GM19099 (cell line): ENCODE data around the gene MCHR1.

ENCODE experiments used
- POLR2A ChIP-seq: IDR thresholded peaks from 3 replicates; pipeline ENCODE4 v1.6.1; 2011; ENCODE audit warnings: low read depth; ENCODE audit not compliant: insufficient read length; ENCODE audit errors: extremely low read depth

The MCHR1 gene

DNA sequence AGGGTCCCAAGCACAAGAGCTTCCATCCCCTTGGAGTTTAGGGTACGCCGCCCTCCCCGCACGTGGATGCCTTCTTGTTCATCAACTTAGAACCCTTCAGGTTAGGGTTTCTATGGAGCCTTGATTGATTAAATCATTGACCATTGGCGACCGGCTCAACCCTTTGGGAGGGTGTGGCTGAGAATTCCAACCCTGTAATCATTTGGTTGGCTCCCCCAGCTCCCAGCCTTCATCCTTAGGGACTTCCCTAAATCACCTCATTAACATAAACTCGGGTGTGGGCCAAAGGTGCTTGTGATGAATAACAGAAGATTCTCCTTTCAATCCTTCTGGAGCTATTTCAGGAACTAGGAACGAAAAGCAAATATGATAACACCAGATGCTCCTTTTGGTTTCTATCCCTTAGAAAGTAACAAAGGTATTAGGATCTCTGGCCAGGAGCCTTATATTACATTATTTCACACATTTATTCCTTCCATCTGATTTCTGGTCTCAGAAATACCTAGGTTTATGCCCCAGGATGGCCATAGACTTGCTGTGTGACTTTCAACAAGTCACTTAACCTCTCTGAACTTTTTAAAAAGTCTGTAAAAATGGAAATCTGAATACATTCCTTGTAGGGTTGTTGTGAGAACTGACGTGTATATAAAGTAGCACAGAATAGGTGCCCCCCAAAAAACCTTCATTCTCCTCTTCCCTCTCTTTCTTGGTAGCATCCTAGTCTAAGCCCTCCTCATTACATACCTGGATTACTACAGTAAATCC, 26.8 kb downstream of the MCHR1 start:
- TF ChIP-seq POLR2A: no peak

DNA sequence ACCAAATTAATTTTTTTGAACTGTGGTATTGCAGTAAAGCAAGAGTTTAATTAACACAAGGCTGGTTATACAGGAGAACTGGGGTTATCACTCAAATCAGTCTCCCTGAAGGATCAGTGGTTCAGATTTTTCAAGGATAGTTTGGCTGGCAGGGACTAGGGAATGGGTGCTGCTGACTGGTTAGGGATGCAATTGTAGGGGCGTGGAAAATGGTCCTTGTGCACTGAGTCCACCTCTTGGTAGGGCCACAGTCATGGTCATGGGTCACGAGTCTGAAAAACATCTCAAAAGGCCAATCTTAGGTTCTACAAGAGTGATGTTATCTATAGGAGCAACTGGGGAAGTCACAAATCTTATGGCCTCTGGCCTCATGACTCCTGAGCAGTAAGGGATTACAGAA, 27.9 kb downstream of the MCHR1 start:
- TF ChIP-seq POLR2A: no peak

DNA sequence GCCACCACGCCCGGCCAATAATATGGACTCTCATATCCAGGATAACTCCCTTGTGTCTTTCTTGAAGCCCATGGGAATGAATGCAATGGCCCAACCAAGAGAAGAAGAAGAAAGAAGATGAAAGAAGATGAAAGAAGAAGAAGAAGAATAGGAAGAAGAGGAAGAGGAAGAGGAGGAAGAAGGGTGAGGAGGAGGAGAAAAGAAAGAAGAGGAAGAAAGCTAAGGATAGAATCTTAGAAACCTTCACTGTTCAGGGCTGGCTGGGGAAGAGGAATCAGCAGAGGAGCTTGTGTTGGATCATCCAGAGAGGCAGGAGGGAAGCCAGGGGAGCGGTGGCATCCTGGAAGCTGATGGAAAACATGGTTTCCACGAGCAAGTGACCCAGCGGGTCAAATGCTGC, 28.9 kb downstream of the MCHR1 start:
- no peak for TF ChIP-seq POLR2A

DNA sequence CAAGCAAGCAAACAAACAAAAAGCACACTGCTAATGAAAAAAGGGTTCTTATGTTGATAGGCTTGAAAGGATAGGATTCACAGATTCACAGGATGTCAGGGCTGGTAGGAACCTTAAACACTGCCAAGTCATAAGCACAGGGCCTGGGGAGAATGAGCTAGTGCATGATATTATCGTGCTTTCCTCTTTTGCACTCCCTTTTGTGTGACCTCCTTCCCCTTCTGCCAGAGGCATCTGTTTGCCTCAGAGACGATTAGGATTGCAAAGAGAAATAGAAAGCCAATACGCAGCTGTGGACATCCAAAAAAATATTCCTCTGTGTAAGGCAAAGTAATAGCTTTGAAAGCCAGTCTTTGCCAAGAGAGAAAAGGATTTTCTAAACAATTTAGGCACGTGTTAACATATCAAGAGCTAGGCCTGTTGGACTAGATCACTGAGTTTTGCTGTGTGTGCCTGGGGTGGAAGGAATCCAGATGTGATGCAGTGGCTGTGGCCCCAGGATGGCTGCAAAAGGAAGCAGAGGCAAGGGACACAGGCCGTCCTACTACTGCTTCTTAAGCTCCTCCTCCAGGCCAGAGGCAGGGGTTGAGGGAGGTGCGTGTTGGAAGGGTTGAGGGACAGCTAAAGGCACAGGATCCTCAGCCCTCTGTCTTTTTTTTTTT, 30.6 kb downstream of the MCHR1 start:
- no peak for TF ChIP-seq POLR2A

DNA sequence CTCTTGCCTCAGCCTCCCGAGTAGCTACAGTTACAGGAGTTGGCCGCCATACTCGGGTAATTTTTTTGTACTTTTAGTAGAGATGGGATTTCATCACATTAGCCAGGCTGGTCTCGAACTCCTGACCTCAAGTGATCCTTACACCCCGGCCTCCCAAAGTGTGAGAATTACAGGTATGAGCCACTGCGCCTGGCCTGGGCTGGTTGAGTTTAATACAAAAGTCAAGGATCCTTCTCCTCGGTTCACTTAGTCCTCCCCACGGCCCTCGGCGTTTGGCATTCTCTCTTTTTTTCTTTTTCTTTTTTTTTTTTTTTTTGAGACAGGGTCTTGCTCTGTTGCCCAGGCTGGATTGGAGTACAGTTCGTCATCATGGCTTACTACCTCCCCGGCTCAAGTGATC, 33.0 kb downstream of the MCHR1 start:
- no peak for TF ChIP-seq POLR2A

DNA sequence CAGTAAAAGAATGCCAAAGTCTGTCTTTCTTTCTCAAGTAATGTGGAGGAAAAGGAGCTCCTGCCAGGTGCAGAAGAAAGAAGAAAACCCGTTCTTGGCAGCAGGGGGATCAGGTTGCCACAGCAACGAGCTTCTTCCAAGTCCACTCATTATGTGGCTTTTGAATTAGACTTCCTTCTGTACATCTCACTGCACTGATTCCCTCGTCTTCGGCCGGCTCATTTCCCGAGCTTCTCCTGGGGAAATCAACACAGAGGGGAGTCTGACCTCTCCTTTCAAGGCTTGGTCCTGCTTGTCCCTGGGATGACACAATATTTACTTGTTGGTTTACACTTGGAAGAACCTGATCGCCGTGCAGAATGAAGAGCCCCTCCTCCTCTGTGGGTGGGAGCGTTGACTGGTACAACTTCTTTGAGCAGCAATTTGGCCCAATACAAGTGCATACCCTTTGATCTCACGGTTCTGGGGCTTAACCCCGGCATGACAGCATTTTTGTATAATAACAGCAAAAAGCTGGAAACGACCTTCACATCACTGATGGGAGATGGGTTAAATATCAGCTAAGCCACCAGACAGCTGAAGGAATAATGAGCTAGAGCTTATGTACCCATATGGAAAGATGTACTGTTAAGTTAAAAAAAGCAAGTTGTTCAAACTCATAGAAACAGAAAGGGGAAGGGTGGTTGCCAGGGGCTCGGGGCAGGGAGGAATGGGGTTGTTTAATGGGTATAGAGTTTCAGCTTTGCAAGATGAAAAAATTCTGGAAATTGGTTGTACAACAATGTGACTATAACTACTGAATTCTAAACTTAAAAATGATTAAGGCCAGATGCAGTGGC, 35.4 kb downstream of the MCHR1 start:
- no peak for TF ChIP-seq POLR2A

DNA sequence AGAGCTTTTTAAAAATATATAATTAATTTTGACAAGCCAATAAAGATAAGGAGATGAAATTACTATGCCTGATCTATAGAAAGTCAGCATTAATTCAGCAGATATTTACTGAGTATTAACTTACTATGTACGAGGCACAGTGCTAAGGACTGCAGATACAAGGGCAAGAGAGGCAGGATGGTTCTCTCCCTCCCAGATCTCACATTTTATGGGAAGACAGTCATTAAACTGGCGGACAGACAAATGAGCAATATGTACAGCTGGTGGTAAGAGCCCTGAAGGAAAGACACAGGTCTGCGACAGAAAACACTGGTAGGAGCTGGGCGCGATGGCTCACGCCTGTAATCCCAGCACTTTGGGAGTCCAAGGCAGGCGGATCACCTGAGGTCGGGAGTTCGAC, 36.8 kb downstream of the MCHR1 start:
- TF ChIP-seq POLR2A: no peak

DNA sequence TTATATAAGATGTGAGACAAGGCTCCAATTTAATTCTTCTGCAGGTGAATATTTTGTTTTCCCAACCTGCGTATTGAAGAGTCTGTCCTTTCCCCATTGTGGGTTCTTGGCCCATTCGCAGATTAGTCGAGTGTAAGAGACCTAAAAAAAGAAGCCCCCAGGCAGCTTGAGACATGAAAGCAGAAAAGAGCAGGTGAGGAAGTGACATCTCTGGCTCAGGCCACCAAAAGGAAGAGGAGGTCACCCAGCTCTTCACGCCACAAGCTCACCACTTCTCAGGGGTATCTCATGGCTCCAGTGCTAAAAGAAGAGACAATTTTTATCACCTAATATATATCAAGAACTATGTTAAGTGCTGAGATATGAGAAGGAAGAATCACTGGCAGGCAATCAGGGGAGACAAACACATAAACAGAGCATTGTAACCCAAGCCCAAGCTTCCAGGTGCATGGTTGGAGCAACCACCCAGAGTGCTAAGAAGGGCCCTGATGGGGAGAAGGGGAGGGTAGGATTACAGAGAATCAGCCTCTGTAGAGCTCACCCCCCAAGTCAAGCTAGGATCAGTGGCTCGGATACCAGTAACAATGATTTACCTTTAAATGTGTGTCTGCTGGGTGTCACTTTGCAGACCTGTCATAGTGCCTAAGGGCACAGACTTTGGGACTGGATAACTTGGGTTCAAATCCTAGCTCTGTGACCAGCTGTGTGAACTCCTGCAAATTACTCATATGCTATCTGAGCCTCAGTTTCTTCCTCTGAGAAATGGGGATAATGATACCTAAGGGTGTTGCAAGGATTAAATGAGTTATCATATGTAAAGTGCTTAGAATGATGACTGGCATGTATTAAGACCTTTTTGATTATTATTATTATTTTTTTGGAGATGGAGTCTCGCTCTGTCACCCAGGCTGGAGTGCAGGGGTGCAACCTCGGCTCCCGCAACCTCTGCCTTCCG, 39.2 kb downstream of the MCHR1 start:
- TF ChIP-seq POLR2A: no peak

DNA sequence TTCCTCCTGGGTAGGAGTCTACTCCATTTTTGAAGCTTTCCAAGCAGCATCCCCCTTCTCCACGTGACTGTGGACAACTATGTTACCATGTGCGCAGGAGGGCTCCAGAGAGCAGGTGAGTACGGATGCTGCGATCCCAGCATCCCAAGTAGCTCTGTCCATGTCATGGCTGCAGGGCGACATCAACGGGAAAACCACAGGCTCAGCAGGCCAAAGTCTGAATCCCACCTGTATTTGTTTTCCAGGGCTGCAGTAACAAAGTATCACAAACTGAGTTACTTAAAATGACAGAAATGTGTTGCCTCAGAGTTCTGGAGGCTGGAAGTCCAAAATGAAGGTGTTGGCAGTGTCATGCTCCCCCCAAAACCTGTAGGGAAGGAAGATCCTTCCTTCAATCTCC, 40.3 kb downstream of the MCHR1 start:
- no peak for TF ChIP-seq POLR2A

DNA sequence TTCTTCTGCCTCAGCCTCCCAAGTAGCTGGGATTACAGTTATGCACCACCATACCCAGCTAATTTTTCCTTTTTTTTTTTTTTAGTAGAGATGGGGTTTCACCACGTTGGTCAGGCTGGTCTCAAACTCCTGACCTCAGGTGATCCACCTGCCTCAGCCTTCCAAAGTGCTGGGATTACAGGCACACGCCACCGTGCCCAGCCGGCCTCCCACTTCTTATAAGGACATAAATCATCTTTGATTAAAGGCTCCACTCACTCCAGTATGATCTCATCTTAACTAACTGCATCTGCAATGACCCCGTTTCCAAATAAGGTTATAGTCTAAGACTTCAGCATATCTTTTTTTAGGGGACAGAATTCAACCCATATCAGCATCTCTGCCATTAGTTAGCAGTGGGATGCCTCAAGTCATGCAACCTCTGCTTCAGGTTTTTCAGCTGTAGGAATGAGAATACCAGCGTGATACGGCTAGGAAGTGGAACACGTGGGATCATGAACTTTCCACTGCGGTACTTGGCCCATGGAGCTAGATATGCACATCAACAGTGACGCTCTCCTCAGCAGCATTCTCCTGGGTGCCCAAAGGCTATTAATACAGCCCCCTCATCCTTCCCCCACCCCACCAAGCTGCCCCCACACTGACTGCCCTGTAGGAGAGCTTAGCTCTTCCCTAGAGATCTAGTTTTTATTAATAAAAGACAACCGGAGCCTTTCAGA, 41.4 kb downstream of the MCHR1 start:
- TF ChIP-seq POLR2A: no peak

DNA sequence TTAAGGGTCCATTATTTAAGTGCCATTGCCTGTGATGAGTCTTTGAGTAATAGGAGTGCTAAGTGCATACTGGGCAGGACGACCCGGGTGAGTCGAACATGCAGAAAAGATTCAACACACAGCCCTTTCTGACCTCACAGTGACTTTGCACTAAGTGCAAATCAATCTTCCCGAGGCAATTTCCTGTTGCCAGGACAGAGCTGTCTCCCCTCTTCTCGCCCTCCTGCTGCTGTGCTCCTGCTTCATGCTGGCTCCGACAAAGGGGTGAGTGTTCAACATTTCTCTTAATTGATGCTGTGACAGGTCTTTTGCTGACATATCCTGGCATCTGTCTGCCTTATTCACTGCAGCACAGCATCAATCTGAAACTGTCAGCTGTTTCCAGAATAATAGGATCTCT, 42.0 kb downstream of the MCHR1 start:
- TF ChIP-seq POLR2A: no peak

DNA sequence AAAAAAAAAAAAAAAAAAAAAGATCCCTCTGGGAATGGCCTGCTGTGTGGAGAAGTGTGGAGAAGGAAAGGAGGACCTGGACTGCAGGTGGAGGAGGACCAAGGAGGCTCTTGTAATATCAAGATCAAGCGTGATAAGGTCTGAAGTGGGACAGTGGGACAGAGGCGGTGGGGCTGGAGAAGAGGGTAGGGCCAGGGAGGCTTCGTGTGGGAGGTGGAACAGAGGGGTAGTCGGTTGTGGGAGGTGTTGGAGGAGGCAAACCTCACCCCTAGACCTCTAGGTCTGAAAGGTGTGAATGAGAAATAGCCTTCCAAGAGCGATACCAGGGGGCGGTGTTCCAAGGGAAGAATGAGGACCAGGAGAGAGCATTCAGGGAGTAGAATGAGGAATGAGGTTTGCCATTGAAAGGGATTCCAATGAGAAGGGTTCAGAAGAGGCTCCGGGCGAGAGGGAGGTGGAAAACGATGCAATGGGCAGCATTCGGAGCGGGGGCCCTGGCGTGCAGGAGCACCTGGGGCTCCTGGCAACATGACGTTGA, 44.2 kb downstream of the MCHR1 start:
- TF ChIP-seq POLR2A: no peak

DNA sequence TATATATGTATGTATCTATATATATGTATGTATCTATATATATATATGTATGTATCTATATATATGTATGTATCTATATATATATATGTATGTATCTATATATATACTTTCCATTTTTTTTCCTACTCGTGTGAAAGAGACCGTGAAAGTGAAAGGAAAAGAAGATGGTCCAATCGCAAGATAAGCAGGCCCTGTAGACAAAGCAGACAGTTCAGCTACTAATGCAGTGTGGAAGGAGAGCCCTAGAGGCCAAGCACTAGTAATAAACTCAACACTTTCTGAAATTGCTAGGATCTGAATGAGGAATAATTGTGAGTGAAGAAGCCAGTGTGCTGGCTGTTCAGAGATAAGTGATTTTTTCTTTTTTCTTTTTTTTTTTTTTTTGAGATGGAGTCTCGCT, 47.2 kb downstream of the MCHR1 start:
- TF ChIP-seq POLR2A: no peak
